Endodermal cell (in vitro differentiated cells): Measurements from ENCODE around the gene CAMK2D. TPM values are rescaled to one million over a fixed set of nuclear protein-coding genes. Genes with fewer than 3 reads are reported as not detected.

Experiments used
- DNase-seq: peaks from one replicate; pipeline ENCODE4 v3.0.0-alpha.2; 2017
- H3K27ac ChIP-seq: 2 replicates; pipeline ENCODE4 v1.5.1; 2013; ENCODE audit warnings: mild to moderate bottlenecking, low read depth, low read length, moderate library complexity
- H3K27me3 ChIP-seq: 2 replicates; pipeline ENCODE4 v1.6.1; 2013; ENCODE audit warnings: mild to moderate bottlenecking, low read length, moderate library complexity; ENCODE audit not compliant: insufficient read depth, control insufficient read depth, poor library complexity, severe bottlenecking
- H3K36me3 ChIP-seq: 2 replicates; pipeline ENCODE4 v1.7.0; 2013; ENCODE audit warnings: mild to moderate bottlenecking, low read length, moderate library complexity; ENCODE audit not compliant: control insufficient read depth, insufficient read depth
- H3K4me1 ChIP-seq: one replicate; pipeline ENCODE4 v1.7.0; 2013; ENCODE audit warnings: low read length; ENCODE audit not compliant: control insufficient read depth, insufficient read depth
- H3K4me3 ChIP-seq: 2 replicates; pipeline ENCODE4 v1.5.1; 2013; ENCODE audit warnings: mild to moderate bottlenecking, low read length, moderate library complexity
- H3K9ac ChIP-seq: 2 replicates; pipeline ENCODE4 v1.6.1; 2013; ENCODE audit warnings: mild to moderate bottlenecking, low read length, moderate library complexity; ENCODE audit not compliant: poor library complexity, severe bottlenecking; ENCODE audit errors: extremely low read depth
- H3K9me3 ChIP-seq: 2 replicates; pipeline ENCODE4 v1.6.1; 2013; ENCODE audit warnings: mild to moderate bottlenecking, low read length, moderate library complexity; ENCODE audit not compliant: control insufficient read depth
- H3K27ac Mint-ChIP-seq: 2 replicates; pipeline ENCODE4 v1.8.0; 2020; ENCODE audit warnings: mixed read lengths
- H3K27me3 Mint-ChIP-seq: 2 replicates; pipeline ENCODE4 v1.8.0; 2021; ENCODE audit warnings: mild to moderate bottlenecking, mixed read lengths; ENCODE audit not compliant: insufficient read depth
- H3K36me3 Mint-ChIP-seq: 2 replicates; pipeline ENCODE4 v1.8.0; 2020; ENCODE audit warnings: low read depth, mixed read lengths
- H3K4me1 Mint-ChIP-seq: 2 replicates; pipeline ENCODE4 v1.8.0; 2020; ENCODE audit warnings: mixed read lengths
- H3K4me3 Mint-ChIP-seq: 2 replicates; pipeline ENCODE4 v1.8.0; 2020; ENCODE audit warnings: mild to moderate bottlenecking, moderate library complexity, mixed read lengths
- H3K9me3 Mint-ChIP-seq: 2 replicates; pipeline ENCODE4 v1.8.0; 2020; ENCODE audit warnings: mild to moderate bottlenecking, mixed read lengths
- WGBS, 2 experiments: methylation state at CpG; one replicate each; pipeline versions ENCODE4 v1.1.5 to v1.1.7; 2013; ENCODE audit warnings: missing lambda C conversion rate in 2 of 2, mixed read lengths in 1 of 2; ENCODE audit not compliant: insufficient coverage in 1 of 2, insufficient read length in 1 of 2; 5-methylcytosine and 5-hydroxymethylcytosine counted together
- total RNA-seq, 2 donors: library from RNA; stranded (reverse); fragmentation: NEBNext Ultra II Directional in 1 of 2; extraction: Animal tissue kit (Norgen Biotek cat#: 25700) in 1 of 2; gene quantifications; 2 replicates in 1 of 2; 3 replicates in 1 of 2; pipeline ENCODE4 v1.2.1, GENCODE V29; 2021
- TF ChIP-seq, protein P1 (sequence below): fragments of 200-600 bp; sonication (generic); conservative IDR thresholded peaks from 2 replicates; pipeline ENCODE4 v1.5.0; 2021; ENCODE audit warnings: antibody characterized with exemption, mild to moderate bottlenecking

The CAMK2D gene
- total RNA-seq, 2 donors from 2014 or later: 91.1 to 120 TPM

GRCh38 chr4:113433116-113433515 is 328.4 kb downstream of the CAMK2D start:
- 100% methylated on average over 1 of the region's 1 CpG for WGBS, 2 experiments
- DNase-seq: no peak
- Histone ChIP-seq H3K4me3 (no peak overlapping the region), H3K9ac (no peak overlapping the region), H3K36me3 (no peaks in the 10 kb centered on the region), H3K4me1 (no peaks in the 10 kb centered on the region), H3K9me3 (peaks cover 21% of the 10 kb centered on the region), H3K27ac (no peak overlapping the region), H3K27me3 (no peaks in the 10 kb centered on the region)
- Mint-ChIP-seq H3K27ac (no peak overlapping the region), H3K4me3 (no peak overlapping the region), H3K9me3 (peaks cover 31% of the 10 kb centered on the region), H3K27me3 (no peaks in the 10 kb centered on the region), H3K4me1 (peaks cover 8% of the 10 kb centered on the region), H3K36me3 (peaks cover 7% of the 10 kb centered on the region)
- TF ChIP-seq, protein P1, sequence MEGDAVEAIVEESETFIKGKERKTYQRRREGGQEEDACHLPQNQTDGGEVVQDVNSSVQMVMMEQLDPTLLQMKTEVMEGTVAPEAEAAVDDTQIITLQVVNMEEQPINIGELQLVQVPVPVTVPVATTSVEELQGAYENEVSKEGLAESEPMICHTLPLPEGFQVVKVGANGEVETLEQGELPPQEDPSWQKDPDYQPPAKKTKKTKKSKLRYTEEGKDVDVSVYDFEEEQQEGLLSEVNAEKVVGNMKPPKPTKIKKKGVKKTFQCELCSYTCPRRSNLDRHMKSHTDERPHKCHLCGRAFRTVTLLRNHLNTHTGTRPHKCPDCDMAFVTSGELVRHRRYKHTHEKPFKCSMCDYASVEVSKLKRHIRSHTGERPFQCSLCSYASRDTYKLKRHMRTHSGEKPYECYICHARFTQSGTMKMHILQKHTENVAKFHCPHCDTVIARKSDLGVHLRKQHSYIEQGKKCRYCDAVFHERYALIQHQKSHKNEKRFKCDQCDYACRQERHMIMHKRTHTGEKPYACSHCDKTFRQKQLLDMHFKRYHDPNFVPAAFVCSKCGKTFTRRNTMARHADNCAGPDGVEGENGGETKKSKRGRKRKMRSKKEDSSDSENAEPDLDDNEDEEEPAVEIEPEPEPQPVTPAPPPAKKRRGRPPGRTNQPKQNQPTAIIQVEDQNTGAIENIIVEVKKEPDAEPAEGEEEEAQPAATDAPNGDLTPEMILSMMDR: no peak

- Mint-ChIP-seq H3K27ac (no peak overlapping the region), H3K4me3 (no peak overlapping the region), H3K4me1 (no peaks in the 10 kb centered on the region), H3K9me3 (peaks cover 29% of the 10 kb centered on the region), H3K36me3 (peaks cover 2% of the 10 kb centered on the region), H3K27me3 (no peaks in the 10 kb centered on the region)
- no peak for DNase-seq
- Histone ChIP-seq H3K4me1 (no peaks in the 10 kb centered on the region), H3K9ac (no peak overlapping the region), H3K27ac (no peak overlapping the region), H3K9me3 (peaks cover 18% of the 10 kb centered on the region), H3K36me3 (no peaks in the 10 kb centered on the region), H3K27me3 (no peaks in the 10 kb centered on the region), H3K4me3 (no peak overlapping the region)
- WGBS, 2 experiments: 17 to 44% methylated on average over 1 of the region's 1 CpG
- TF ChIP-seq, protein P1: no peak
Observed at GRCh38 chr4:113423631-113424030, 337.9 kb downstream of the CAMK2D start.

DNA sequence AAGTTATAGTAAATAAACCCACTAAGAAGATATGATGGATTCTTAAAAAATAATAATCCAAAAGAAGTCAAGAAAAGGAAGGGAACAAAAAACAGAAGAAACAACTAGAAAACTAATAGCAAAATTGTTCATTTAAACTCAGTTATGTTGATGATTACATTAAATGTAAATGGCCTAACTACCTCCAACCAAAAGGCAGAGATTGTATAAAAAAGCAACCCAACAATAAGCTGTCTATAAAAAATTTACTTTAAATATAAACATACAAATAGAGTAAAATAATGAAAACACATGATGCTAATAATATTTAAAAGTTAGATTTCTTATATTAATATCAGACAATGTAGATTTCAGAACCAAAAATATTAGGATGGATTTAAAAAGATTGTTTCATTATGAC is 340.6 kb downstream of the CAMK2D start:
- Mint-ChIP-seq H3K36me3 (peaks cover 2% of the 10 kb centered on the region), H3K9me3 (peaks cover 27% of the 10 kb centered on the region), H3K4me1 (no peaks in the 10 kb centered on the region), H3K27ac (no peak overlapping the region), H3K4me3 (no peak overlapping the region), H3K27me3 (no peaks in the 10 kb centered on the region)
- H3K9me3 ChIP-seq: peaks cover 18% of the 10 kb centered on the region
- no peaks in the 10 kb centered on the region for H3K27me3 ChIP-seq
- H3K36me3 ChIP-seq: no peaks in the 10 kb centered on the region
- DNase-seq: no peak
- H3K27ac ChIP-seq: no peak overlapping the region
- no peak overlapping the region for H3K9ac ChIP-seq
- no peaks in the 10 kb centered on the region for H3K4me1 ChIP-seq
- TF ChIP-seq, protein P1: no peak
- H3K4me3 ChIP-seq: no peak overlapping the region
